ENCODE measurements around the gene TPRG1L. TPM values are rescaled to one million over a fixed set of nuclear protein-coding genes. Genes with fewer than 3 reads are reported as not detected.
"Not testable (repeated sequence)": the region's sequence is repeated elsewhere in the genome, so short reads cannot be mapped to it uniquely, and the experiment has no call there.

Gene TPRG1L
- total RNA-seq, result 10 to 100 TPM; 36.8 to 55.3 (median 50.3) TPM

- H3K4me1 ChIP-seq, result peaks cover 24 to 43% (median 39%) of the 10 kb centered on the region in 4 donors
- peak; percentile 100 for DNase-seq (ENCODE audit: extremely low spot score)
- H3K27me3 ChIP-seq, result no peaks in the 10 kb centered on the region
- peak; percentile 75 to 89 for TF ChIP-seq POLR2AphosphoS5 (IDR thresholded peaks at IDR 0.05)
- peak in 1 of 3 experiments; percentile 8 for TF ChIP-seq CTCF (IDR thresholded peaks at IDR 0.05)
- no peak for TF ChIP-seq POLR2A (IDR thresholded peaks at IDR 0.05; ENCODE audit: low read depth)
- TF ChIP-seq EP300 (IDR thresholded peaks at IDR 0.05), result no peak
- peak within 1 kb of the TSS; percentile 85 to 91 (median 88) for H3K27ac ChIP-seq (replicated peaks in 1 of 4)
- H3K36me3 ChIP-seq, result peaks cover 22 to 28% (median 24%) of the 10 kb centered on the region in 4 donors
- intact Hi-C loops (cut with DNase I), result no loop called here
- H3K4me3 ChIP-seq, result peak within 1 kb of the TSS; percentile 97 to 100 (median 99)
- H3K9me3 ChIP-seq, result no peaks in the 10 kb centered on the region
- WGBS, result 1% methylated on average over 70 of the region's 108 CpGs
Measured at GRCh38 chr1:3624200-3625136, at the start of gene TPRG1L. Gene TPRG1L, plus strand, starts transcription at chr1:3625015. Its CDS starts 58 bp downstream, at chr1:3625073.

- peaks cover 0 to 12% (median 0%) of the 10 kb centered on the region in 4 donors for H3K27me3 ChIP-seq
- H3K9me3 ChIP-seq; H3K36me3 ChIP-seq; DNase-seq (ENCODE audit: extremely low spot score); H3K4me3 ChIP-seq; intact Hi-C loops (cut with DNase I); H3K27ac ChIP-seq (replicated peaks in 1 of 4): not testable (repeated sequence)
- H3K4me1 ChIP-seq, result peaks cover 0 to 13% (median 2%) of the 10 kb centered on the region in 4 donors
- 90% methylated on average over 6 of the region's 6 CpGs for WGBS
Measured at GRCh38 chr1:3575515-3575914, 49.3 kb upstream of the TPRG1L start.

GRCh38 chr1:3575993-3576392 lies 48.8 kb upstream of the TPRG1L start:
- H3K4me1 ChIP-seq, result peaks cover 0 to 13% (median 2%) of the 10 kb centered on the region in 4 donors
- TF ChIP-seq CTCF (IDR thresholded peaks at IDR 0.05) (no peak), POLR2AphosphoS5 (IDR thresholded peaks at IDR 0.05) (no peak), POLR2A (IDR thresholded peaks at IDR 0.05; ENCODE audit: low read depth) (no peak), EP300 (IDR thresholded peaks at IDR 0.05) (no peak)
- intact Hi-C loops (cut with DNase I), result no loop called here
- no peaks in the 10 kb centered on the region for H3K9me3 ChIP-seq
- 78% methylated on average over 4 of the region's 15 CpGs for WGBS
- H3K36me3 ChIP-seq, result no peaks in the 10 kb centered on the region
- H3K4me3 ChIP-seq, result no peak overlapping the region
- peaks cover 0 to 17% (median 0%) of the 10 kb centered on the region in 4 donors for H3K27me3 ChIP-seq
- H3K27ac ChIP-seq (replicated peaks in 1 of 4), result no peak overlapping the region
- no peak for DNase-seq (ENCODE audit: extremely low spot score)

GRCh38 chr1:3577300-3577699 lies 47.5 kb upstream of the TPRG1L start:
- no peaks in the 10 kb centered on the region for H3K36me3 ChIP-seq
- WGBS, result 50% methylated on average over 1 of the region's 7 CpGs
- intact Hi-C loops (cut with DNase I), result no loop called here
- TF ChIP-seq POLR2AphosphoS5 (IDR thresholded peaks at IDR 0.05) (no peak), POLR2A (IDR thresholded peaks at IDR 0.05; ENCODE audit: low read depth) (no peak), EP300 (IDR thresholded peaks at IDR 0.05) (no peak), CTCF (IDR thresholded peaks at IDR 0.05) (no peak)
- H3K27ac ChIP-seq (replicated peaks in 1 of 4), result no peak overlapping the region
- DNase-seq (ENCODE audit: extremely low spot score), result no peak
- H3K27me3 ChIP-seq, result peaks cover 0 to 30% (median 0%) of the 10 kb centered on the region in 4 donors
- H3K4me3 ChIP-seq, result no peak overlapping the region
- H3K4me1 ChIP-seq, result peaks cover 0 to 13% (median 2%) of the 10 kb centered on the region in 4 donors
- H3K9me3 ChIP-seq, result no peaks in the 10 kb centered on the region

GRCh38 chr1:3577711-3578432 lies 46.9 kb upstream of the TPRG1L start:
- Histone ChIP-seq H3K4me1 (peaks cover 0 to 13% (median 2%) of the 10 kb centered on the region in 4 donors), H3K9me3 (no peaks in the 10 kb centered on the region), H3K27ac (replicated peaks in 1 of 4) (no peak overlapping the region), H3K27me3 (peaks cover 0 to 32% (median 0%) of the 10 kb centered on the region in 4 donors), H3K4me3 (no peak overlapping the region), H3K36me3 (no peaks in the 10 kb centered on the region)
- TF ChIP-seq CTCF (IDR thresholded peaks at IDR 0.05) (no peak), EP300 (IDR thresholded peaks at IDR 0.05) (no peak), POLR2A (IDR thresholded peaks at IDR 0.05; ENCODE audit: low read depth) (no peak), POLR2AphosphoS5 (IDR thresholded peaks at IDR 0.05) (no peak)
- 79% methylated on average over 10 of the region's 27 CpGs for WGBS
- intact Hi-C loops (cut with DNase I), result no loop called here
- DNase-seq (ENCODE audit: extremely low spot score), result no peak

Data from esophagus muscularis mucosa (tissue), 4 donors.